Hepatocyte (in vitro differentiated cells): ENCODE results near the gene MEX3A. TPM values are rescaled to one million over a fixed set of nuclear protein-coding genes. Genes with fewer than 3 reads are reported as not detected.
"Not testable (repeated sequence)": the region's sequence is repeated elsewhere in the genome, so short reads cannot be mapped to it uniquely, and the experiment has no call there.

Source experiments
- DNase-seq: peaks from one replicate; pipeline ENCODE4 v3.0.0-alpha.2; 2016; ENCODE audit warnings: low spot score
- H2AFZ ChIP-seq: fragments of 200-600 bp; sonication (generic); 2 replicates; pipeline ENCODE4 v1.6.0; 2016; ENCODE audit warnings: antibody characterized with exemption, mild to moderate bottlenecking
- H3K27ac ChIP-seq: fragments of 200-600 bp; sonication (generic); 2 replicates; pipeline ENCODE4 v1.5.1; 2016; ENCODE audit warnings: mild to moderate bottlenecking
- H3K27me3 ChIP-seq: fragments of 200-600 bp; sonication (generic); 2 replicates; pipeline ENCODE4 v1.6.1; 2016
- H3K36me3 ChIP-seq: fragments of 200-600 bp; sonication (generic); replicated peaks from 2 replicates; pipeline ENCODE4 v1.5.1; 2016; ENCODE audit warnings: low read depth; ENCODE audit not compliant: insufficient read depth
- H3K4me1 ChIP-seq: fragments of 200-600 bp; sonication (generic); 2 replicates; pipeline ENCODE4 v1.5.1; 2016; ENCODE audit warnings: mild to moderate bottlenecking, moderate library complexity; ENCODE audit not compliant: insufficient read depth
- H3K4me2 ChIP-seq: fragments of 200-600 bp; sonication (generic); 2 replicates; pipeline ENCODE4 v1.6.0; 2016
- H3K4me3 ChIP-seq: fragments of 200-600 bp; sonication (generic); 2 replicates; pipeline ENCODE4 v1.5.1; 2016; ENCODE audit warnings: mild to moderate bottlenecking
- H3K79me2 ChIP-seq: fragments of 200-600 bp; sonication (generic); 2 replicates; pipeline ENCODE4 v1.6.0; 2017; ENCODE audit warnings: mild to moderate bottlenecking
- H3K9me2 ChIP-seq: fragments of 200-600 bp; sonication (generic); replicated peaks from 2 replicates; pipeline ENCODE4 v1.6.0; 2017; ENCODE audit warnings: mild to moderate bottlenecking; ENCODE audit not compliant: insufficient read depth
- H3K9me3 ChIP-seq: fragments of 200-600 bp; sonication (generic); 2 replicates; pipeline ENCODE4 v1.5.1; 2016; ENCODE audit warnings: low read depth, mild to moderate bottlenecking
- H4K20me1 ChIP-seq: fragments of 200-600 bp; sonication (generic); 2 replicates; pipeline ENCODE4 v1.6.0; 2016; ENCODE audit warnings: mild to moderate bottlenecking; ENCODE audit not compliant: insufficient read depth, poor library complexity, severe bottlenecking
- CTCF ChIP-seq: fragments of 200-600 bp; sonication (generic); IDR thresholded peaks from 2 replicates; pipeline ENCODE4 v1.5.1; 2016; ENCODE audit warnings: antibody characterized with exemption, mild to moderate bottlenecking; ENCODE audit not compliant: poor library complexity
- EZH2 ChIP-seq: fragments of 200-600 bp; sonication (generic); IDR thresholded peaks from 2 replicates; pipeline ENCODE4 v1.6.1; 2016; ENCODE audit warnings: antibody characterized with exemption, mild to moderate bottlenecking, borderline replicate concordance
- EZH2phosphoT487 ChIP-seq: fragments of 200-600 bp; sonication (generic); IDR thresholded peaks from one replicate; pipeline ENCODE4 v1.6.1; 2018; ENCODE audit warnings: antibody characterized with exemption, mild to moderate bottlenecking, low read depth, moderate library complexity; ENCODE audit not compliant: unreplicated experiment, severe bottlenecking
- WGBS: methylation state at CpG from one replicate; pipeline ENCODE4 v1.1.6; 2016; ENCODE audit warnings: low lambda C conversion rate; ENCODE audit errors: missing lambda C conversion rate; 5-methylcytosine and 5-hydroxymethylcytosine counted together
- polyA plus RNA-seq: library from polyadenylated mRNA; unstranded; fragments of >200 nt; fragmentation: Nextera tagmentation; extraction: Ambion mirVana; gene quantifications from 2 replicates; pipeline ENCODE4 v1.2.1, GENCODE V29; 2016
- total RNA-seq: library from RNA; depleted of rRNA; stranded (reverse); fragments of >200 nt; gene quantifications from 2 replicates; pipeline ENCODE4 v1.2.3, GENCODE V29; 2014

Gene MEX3A
- total and polyA plus RNA-seq, 2 experiments from 2014 or later, result 9.3 to 12.0 TPM

DNA sequence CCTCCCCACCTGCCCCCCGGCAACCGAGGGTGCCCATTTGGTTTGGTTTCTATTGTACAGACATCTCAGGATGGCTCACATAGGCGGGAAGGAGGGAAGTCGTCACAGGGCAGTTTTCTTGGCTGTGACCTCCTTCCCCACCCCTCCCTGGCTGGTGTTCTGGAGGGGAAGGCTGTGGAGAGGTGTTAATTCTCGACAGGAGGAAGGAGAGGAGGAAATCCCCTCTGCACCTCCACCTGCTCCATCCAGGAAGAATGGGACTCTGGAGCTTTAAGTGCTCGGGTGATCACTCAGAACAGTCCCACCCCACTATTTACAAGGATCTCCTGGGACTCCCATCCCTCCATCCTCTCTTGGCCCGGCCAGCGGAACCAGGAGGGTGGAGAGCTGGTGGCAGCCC, 7.6 kb downstream of the MEX3A start:
- 65% methylated on average over 8 of the region's 8 CpGs for WGBS
- DNase-seq, result no peak
- no peaks in the 10 kb centered on the region for H3K9me2 ChIP-seq
- H3K9me3 ChIP-seq, result no peaks in the 10 kb centered on the region
- H3K79me2 ChIP-seq, result peaks cover 51% of the 10 kb centered on the region
- no peak overlapping the region for H2AFZ ChIP-seq
- H3K36me3 ChIP-seq, result no peaks in the 10 kb centered on the region
- peaks cover 20% of the 10 kb centered on the region for H3K4me1 ChIP-seq
- peaks cover 44% of the 10 kb centered on the region for H4K20me1 ChIP-seq
- TF ChIP-seq EZH2, result no peak
- H3K4me2 ChIP-seq, result no peak overlapping the region
- H3K4me3 ChIP-seq, result no peak overlapping the region
- H3K27me3 ChIP-seq, result no peaks in the 10 kb centered on the region
- no peak overlapping the region for H3K27ac ChIP-seq

GRCh38 chr1:156073740-156074139, 8.5 kb downstream of the MEX3A start:
- no peaks in the 10 kb centered on the region for H3K36me3 ChIP-seq
- TF ChIP-seq EZH2 (no peak), CTCF (no peak), EZH2phosphoT487 (no peak)
- H3K79me2 ChIP-seq, result peaks cover 41% of the 10 kb centered on the region
- no peaks in the 10 kb centered on the region for H3K9me3 ChIP-seq
- H3K9me2 ChIP-seq, result no peaks in the 10 kb centered on the region
- H3K4me3 ChIP-seq, result no peak overlapping the region
- no peak overlapping the region for H3K27ac ChIP-seq
- 41% methylated on average over 5 of the region's 5 CpGs for WGBS
- no peak for DNase-seq
- no peaks in the 10 kb centered on the region for H3K27me3 ChIP-seq
- H3K4me1 ChIP-seq, result peaks cover 15% of the 10 kb centered on the region
- H2AFZ ChIP-seq, result no peak overlapping the region
- peaks cover 37% of the 10 kb centered on the region for H4K20me1 ChIP-seq
- H3K4me2 ChIP-seq, result no peak overlapping the region

DNA sequence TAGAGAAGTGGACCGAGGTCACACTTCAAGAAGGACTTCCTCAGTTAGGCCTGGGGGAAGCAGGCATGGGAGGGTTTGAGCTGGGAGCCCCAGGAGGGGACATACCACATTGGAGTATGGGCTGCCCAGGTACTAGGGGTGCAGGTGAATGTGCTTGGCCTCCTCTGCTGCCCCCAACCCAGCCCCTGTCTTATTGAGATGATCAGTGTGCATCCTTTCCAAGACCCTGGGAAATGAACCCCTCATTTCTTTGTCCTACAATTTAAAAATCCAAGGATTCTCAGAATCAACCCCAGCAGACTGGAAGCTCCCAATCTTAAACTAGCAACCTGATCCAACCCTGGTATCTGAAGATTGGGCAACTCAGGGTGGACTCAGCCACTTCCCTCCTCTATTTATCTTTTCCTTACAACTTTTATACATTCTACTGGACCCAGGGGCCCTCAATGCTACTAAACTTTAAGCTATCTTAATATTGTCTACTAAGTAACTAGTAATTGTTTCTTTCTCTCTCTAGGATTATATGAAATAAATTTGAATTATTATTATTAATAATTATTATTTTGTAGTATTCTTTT, 9.1 kb downstream of the MEX3A start:
- H3K27me3 ChIP-seq, result no peaks in the 10 kb centered on the region
- H4K20me1 ChIP-seq, result peaks cover 31% of the 10 kb centered on the region
- peaks cover 13% of the 10 kb centered on the region for H3K4me1 ChIP-seq
- H3K9me3 ChIP-seq, result no peaks in the 10 kb centered on the region
- 33% methylated on average over 1 of the region's 1 CpG for WGBS
- H3K9me2 ChIP-seq, result no peaks in the 10 kb centered on the region
- H3K27ac ChIP-seq, result no peak overlapping the region
- H3K4me3 ChIP-seq, result no peak overlapping the region
- no peaks in the 10 kb centered on the region for H3K36me3 ChIP-seq
- H3K79me2 ChIP-seq, result peaks cover 36% of the 10 kb centered on the region
- DNase-seq, result no peak
- TF ChIP-seq EZH2, result no peak
- TF ChIP-seq CTCF, result no peak
- TF ChIP-seq EZH2phosphoT487, result no peak
- H3K4me2 ChIP-seq, result no peak overlapping the region
- no peak overlapping the region for H2AFZ ChIP-seq

- no peaks in the 10 kb centered on the region for H3K27me3 ChIP-seq
- no peaks in the 10 kb centered on the region for H3K9me3 ChIP-seq
- no peaks in the 10 kb centered on the region for H3K9me2 ChIP-seq
- H3K4me3 ChIP-seq, result no peak overlapping the region
- TF ChIP-seq CTCF, result no peak
- no peak for TF ChIP-seq EZH2phosphoT487
- no peak for TF ChIP-seq EZH2
- DNase-seq, result no peak
- peaks cover 22% of the 10 kb centered on the region for H4K20me1 ChIP-seq
- H2AFZ ChIP-seq, result no peak overlapping the region
- peak overlapping the region; percentile 37 for H3K27ac ChIP-seq
- H3K36me3 ChIP-seq, result no peaks in the 10 kb centered on the region
- 69% methylated on average over 5 of the region's 6 CpGs for WGBS
- peaks cover 9% of the 10 kb centered on the region for H3K4me1 ChIP-seq
- H3K79me2 ChIP-seq, result peaks cover 26% of the 10 kb centered on the region
- no peak overlapping the region for H3K4me2 ChIP-seq
Measured at GRCh38 chr1:156072251-156072650, 10.0 kb downstream of the MEX3A start.

- H3K27me3 ChIP-seq, H3K9me3 ChIP-seq, H3K4me2 ChIP-seq, H3K9me2 ChIP-seq, H2AFZ ChIP-seq, H3K36me3 ChIP-seq, DNase-seq, H3K4me3 ChIP-seq, H3K4me1 ChIP-seq, H3K27ac ChIP-seq: not testable (repeated sequence)
- WGBS, result 92% methylated on average over 6 of the region's 7 CpGs
- Histone ChIP-seq H4K20me1 (peaks cover 18% of the 10 kb centered on the region), H3K79me2 (peaks cover 18% of the 10 kb centered on the region)
Measured at GRCh38 chr1:156071332-156071816, 10.9 kb downstream of the MEX3A start.
